HCT116 (cell line): ENCODE results near the gene WWTR1. TPM values are rescaled to one million over a fixed set of nuclear protein-coding genes. Genes with fewer than 3 reads are reported as not detected.

Experiments used
- ATAC-seq: fragments of 200-7000 bp; cut with Tn5 transposase; 2 replicates; pipeline ENCODE4 v1.9.1; 2020; ENCODE audit warnings: mild to moderate bottlenecking, moderate library complexity
- BruUV-seq: library from RNA; stranded (reverse); fragments of 400-500 nt; replicated peaks from 2 replicates; lab custom pipeline; 2021; lab: Mats Ljungman, UMichigan
- CTCF ChIA-PET: fragments of 300-600 bp; sonication (Branson Sonifier 250); formaldehyde crosslinking; loops from one replicate; lab custom pipeline; 2021; ENCODE audit warnings: antibody characterized with exemption; lab: Charles Lee
- POLR2A ChIA-PET: fragments of 300-600, 350-600 bp; sonication (Branson Sonifier 250); formaldehyde crosslinking; loops from one replicate; lab custom pipeline; 2021; ENCODE audit warnings: antibody characterized with exemption; lab: Charles Lee
- RAD21 ChIA-PET, 2 experiments: fragments of 300-600 bp; sonication (Branson Sonifier 250); formaldehyde crosslinking; loops; one replicate each; lab custom pipeline; 2023; ENCODE audit warnings: low total read pairs in 2 of 2; ENCODE audit not compliant: uncharacterized antibody in 2 of 2, unreplicated experiment in 2 of 2, low non-redundant PET in 1 of 2; lab: Charles Lee
- DNase-seq: peaks from one replicate; pipeline ENCODE4 v3.0.0-alpha.2; 2010; ENCODE audit warnings: low read depth, low spot score
- H2AFZ ChIP-seq: fragments of 200-600 bp; shearing (Covaris generic), sonication (generic); 2 replicates; pipeline ENCODE4 v1.6.1; 2017; ENCODE audit warnings: low read depth, mixed run types, mixed read lengths, antibody characterized with exemption, low read length; ENCODE audit not compliant: poor library complexity, severe bottlenecking
- H3K27ac ChIP-seq: 2 replicates; pipeline ENCODE4 v1.5.1; 2012; ENCODE audit warnings: low read depth, low read length
- H3K27me3 ChIP-seq: fragments of 200-600 bp; sonication (generic); 2 replicates; pipeline ENCODE4 v1.6.1; 2016; ENCODE audit warnings: mixed run types, low read length, mixed read lengths; ENCODE audit not compliant: insufficient read depth
- H3K36me3 ChIP-seq, 2 experiments: fragments of 200-500 bp in 1 of 2; fragments of 200-600 bp in 1 of 2; sonication (Bioruptor generic) in 1 of 2; sonication (generic) in 1 of 2; 2 replicates each; pipeline versions ENCODE4 v1.5.1 to v1.6.1; 2014 to 2016; ENCODE audit warnings: low read length in 2 of 2, inconsistent platforms in 1 of 2, mixed read lengths in 1 of 2, mixed run types in 1 of 2; ENCODE audit not compliant: insufficient read depth in 2 of 2, control insufficient read depth in 1 of 2
- H3K4me1 ChIP-seq, 2 experiments: fragments of 200-600 bp in 1 of 2; sonication (generic) in 1 of 2; 2 replicates each; pipeline versions ENCODE4 v1.5.1 to v1.6.1; 2012 to 2017; ENCODE audit warnings: low read length in 2 of 2, inconsistent platforms in 1 of 2, mild to moderate bottlenecking in 1 of 2, mixed read lengths in 1 of 2, mixed run types in 1 of 2, moderate library complexity in 1 of 2; ENCODE audit not compliant: insufficient read depth in 2 of 2, control insufficient read depth in 1 of 2
- H3K4me2 ChIP-seq: fragments of 200-600 bp; sonication (generic); 2 replicates; pipeline ENCODE4 v1.6.1; 2017; ENCODE audit warnings: mixed run types, low read length, mixed read lengths
- H3K4me3 ChIP-seq, 2 experiments: fragments of 200-600 bp in 1 of 2; sonication (generic) in 1 of 2; replicated peaks in 1 of 2; 2 replicates each; pipeline ENCODE4 v1.5.1; 2011 to 2016; ENCODE audit warnings: low read length in 2 of 2, control low read depth in 1 of 2, low read depth in 1 of 2, mild to moderate bottlenecking in 1 of 2, mixed read lengths in 1 of 2, mixed run types in 1 of 2
- H3K79me2 ChIP-seq: fragments of 200-600 bp; sonication (generic); 2 replicates; pipeline ENCODE4 v1.6.1; 2017; ENCODE audit warnings: mild to moderate bottlenecking, mixed run types, low read length, moderate library complexity, mixed read lengths; ENCODE audit not compliant: insufficient read depth
- H3K9ac ChIP-seq: fragments of 200-600 bp; sonication (generic); 2 replicates; pipeline ENCODE4 v1.6.1; 2016; ENCODE audit warnings: low read length, mixed read lengths
- H3K9me2 ChIP-seq: fragments of 200-600 bp; sonication (generic), shearing (Covaris generic); 2 replicates; pipeline ENCODE4 v1.6.1; 2017; ENCODE audit warnings: mixed run types, mild to moderate bottlenecking, moderate library complexity; ENCODE audit not compliant: insufficient read depth
- H3K9me3 ChIP-seq, 2 experiments: fragments of 200-500 bp in 1 of 2; fragments of 200-600 bp in 1 of 2; sonication (Bioruptor generic) in 1 of 2; sonication (generic) in 1 of 2; 2 replicates each; pipeline ENCODE4 v1.6.1; 2014 to 2017; ENCODE audit warnings: low read length in 2 of 2, mixed read lengths in 2 of 2, inconsistent platforms in 1 of 2, low read depth in 1 of 2, mild to moderate bottlenecking in 1 of 2, mixed run types in 1 of 2, moderate library complexity in 1 of 2; ENCODE audit not compliant: control insufficient read depth in 1 of 2, insufficient read depth in 1 of 2
- H4K20me1 ChIP-seq: fragments of 200-600 bp; sonication (generic), shearing (Covaris generic); 2 replicates; pipeline ENCODE4 v1.6.1; 2017; ENCODE audit warnings: mixed run types, mild to moderate bottlenecking, moderate library complexity; ENCODE audit not compliant: insufficient read depth
- CBX3 ChIP-seq: IDR thresholded peaks from 2 replicates; pipeline ENCODE4 v1.6.1; 2012; ENCODE audit warnings: low read depth
- CEBPB ChIP-seq: IDR thresholded peaks from 2 replicates; pipeline ENCODE4 v1.6.1; 2012; ENCODE audit warnings: low read depth
- CTCF ChIP-seq, 3 experiments: fragments of 200-600 bp in 1 of 3; sonication (generic) in 1 of 3; IDR thresholded peaks in 2 of 3; conservative IDR thresholded peaks in 1 of 3; 2 replicates each; pipeline ENCODE4 v1.5.1; 2012 to 2017; ENCODE audit warnings: low read depth in 2 of 3, low read length in 2 of 3, antibody characterized with exemption in 1 of 3, borderline replicate concordance in 1 of 3, control low read depth in 1 of 3, mild to moderate bottlenecking in 1 of 3, mixed read lengths in 1 of 3, mixed run types in 1 of 3, moderate library complexity in 1 of 3; ENCODE audit not compliant: insufficient read depth in 1 of 3
- EGR1 ChIP-seq: IDR thresholded peaks from 2 replicates; pipeline ENCODE4 v1.6.1; 2012; ENCODE audit warnings: low read depth
- ELF1 ChIP-seq: IDR thresholded peaks from 2 replicates; pipeline ENCODE4 v1.6.1; 2012; ENCODE audit warnings: low read depth, borderline replicate concordance
- EZH2 ChIP-seq: fragments of 200-600 bp; sonication (generic); IDR thresholded peaks from 2 replicates; pipeline ENCODE4 v1.6.1; 2017; ENCODE audit warnings: antibody characterized with exemption, mixed run types
- EZH2phosphoT487 ChIP-seq: fragments of 200-600 bp; IDR thresholded peaks from 2 replicates; pipeline ENCODE4 v1.6.1; 2018; ENCODE audit warnings: antibody characterized with exemption, borderline replicate concordance
- FOSL1 ChIP-seq: IDR thresholded peaks from 2 replicates; pipeline ENCODE4 v1.6.1; 2012; ENCODE audit warnings: low read depth
- JUND ChIP-seq: IDR thresholded peaks from 2 replicates; pipeline ENCODE4 v1.6.1; 2012
- MAX ChIP-seq: IDR thresholded peaks from 2 replicates; pipeline ENCODE4 v1.6.1; 2012
- POLR2A ChIP-seq: IDR thresholded peaks from 2 replicates; pipeline ENCODE4 v1.7.0; 2011; ENCODE audit warnings: borderline replicate concordance; ENCODE audit not compliant: insufficient read depth, insufficient read length; ENCODE audit errors: extremely low read depth
- POLR2AphosphoS5 ChIP-seq: IDR thresholded peaks from 2 replicates; pipeline ENCODE4 v1.6.1; 2011; ENCODE audit warnings: mild to moderate bottlenecking, low read depth, low read length, moderate library complexity
- RAD21 ChIP-seq: IDR thresholded peaks from 2 replicates; pipeline ENCODE4 v1.6.1; 2012; ENCODE audit warnings: low read depth, mild to moderate bottlenecking
- REST ChIP-seq: IDR thresholded peaks from 2 replicates; pipeline ENCODE4 v1.6.1; 2012; ENCODE audit warnings: low read depth
- SP1 ChIP-seq: IDR thresholded peaks from 2 replicates; pipeline ENCODE4 v1.6.1; 2012; ENCODE audit warnings: low read depth
- TCF7L2 ChIP-seq: IDR thresholded peaks from 2 replicates; pipeline ENCODE4 v1.7.0; 2011; ENCODE audit warnings: borderline replicate concordance, inconsistent platforms; ENCODE audit not compliant: insufficient read depth, insufficient read length; ENCODE audit errors: extremely low read depth
- ZBTB33 ChIP-seq: IDR thresholded peaks from 2 replicates; pipeline ENCODE4 v1.6.1; 2011; ENCODE audit warnings: mild to moderate bottlenecking, low read length, moderate library complexity; ENCODE audit not compliant: insufficient replicate concordance; ENCODE audit errors: extremely low read depth
- ZFX ChIP-seq: fragments of 450-650 bp; IDR thresholded peaks from 2 replicates; pipeline ENCODE4 v1.6.1; 2017
- ZNF274 ChIP-seq: fragments of 200-500 bp; sonication (Bioruptor generic); IDR thresholded peaks from 2 replicates; pipeline ENCODE4 v1.6.1; 2014; ENCODE audit warnings: mild to moderate bottlenecking, low read depth, low read length, inconsistent platforms
- intact Hi-C: fragments of 100-400 bp; cut with micrococcal nuclease; formaldehyde crosslinking; loops from 2 replicates; pipeline ENCODE4 v1.10.0; 2022
- total RNA-seq: library from RNA; stranded (reverse); gene quantifications from one replicate; pipeline ENCODE4 v1.2.1, GENCODE V29; 2021; ENCODE audit not compliant: unreplicated experiment

Gene WWTR1
- total RNA-seq, 1 experiment from 2014 or later, result 46.9 TPM

- Histone ChIP-seq H4K20me1 (no peaks in the 10 kb centered on the region), H3K4me1 (peaks cover 3 to 24% of the 10 kb centered on the region in 2 experiments; a peak in 3 of 4 replicates), H3K9me2 (no peaks in the 10 kb centered on the region), H3K9me3 (no peaks in the 10 kb centered on the region), H3K27me3 (no peaks in the 10 kb centered on the region), H3K4me2 (peak overlapping the region; percentile 45), H3K79me2 (no peaks in the 10 kb centered on the region), H3K9ac (no peak overlapping the region), H2AFZ (peak overlapping the region; percentile 63), H3K4me3 (no peak overlapping the region), H3K36me3 (no peaks in the 10 kb centered on the region), H3K27ac (no peak overlapping the region)
- RAD21 ChIA-PET, result no interaction called here
- peak; percentile 79 for ATAC-seq
- POLR2A ChIA-PET, result no interaction called here
- intact Hi-C loops, result no loop called here
- no TSS peak for BruUV-seq
- CTCF ChIA-PET, result interaction anchor here (1.2 to 1.5 kb wide), 4 partner anchors 12 to 518 kb away, joined by 3 to 4 read pairs (median 4); no protein-coding TSS in a partner anchor
- DNase-seq, result peak; percentile 19
- peak; percentile 64 for TF ChIP-seq CEBPB
- TF ChIP-seq ELF1, result no peak
- TF ChIP-seq POLR2A, result no peak
- TF ChIP-seq MAX, result 0 out of 2 replicates have a peak, but pooled peaks have one; percentile 25
- no peak for TF ChIP-seq ZNF274
- TF ChIP-seq EZH2, result no peak
- TF ChIP-seq EGR1, result no peak
- no peak for TF ChIP-seq REST
- TF ChIP-seq ZBTB33, result no peak
- TF ChIP-seq EZH2phosphoT487, result no peak
- peak; percentile 48; the same call in 1 of the 2 replicates for TF ChIP-seq FOSL1
- peak; percentile 47 for TF ChIP-seq SP1
- no peak for TF ChIP-seq CBX3
- no peak for TF ChIP-seq TCF7L2
- no peak for TF ChIP-seq ZFX
- peak; percentile 41 for TF ChIP-seq JUND
- no peak for TF ChIP-seq POLR2AphosphoS5
- TF ChIP-seq RAD21, result 0 out of 2 replicates have a peak, but pooled peaks have one; percentile 3
- TF ChIP-seq CTCF (IDR thresholded peaks at IDR 0.05 in 2 of 3, conservative IDR thresholded peaks at IDR 0.05 in 1 of 3; ENCODE audit: borderline replicate concordance in 1 of 3, insufficient read depth in 1 of 3, low read depth in 2 of 3, low read length in 2 of 3), result no peak
Measured at GRCh38 chr3:149473357-149474249, 184.2 kb downstream of the WWTR1 start.
